ENCODE data around the gene ATG5.

- TF ChIP-seq CTCF (IDR thresholded peaks at IDR 0.05; ENCODE audit: low read depth, low read length, poor library complexity, severe bottlenecking) (no peak), EZH2phosphoT487 (IDR thresholded peaks at IDR 0.05; ENCODE audit: borderline replicate concordance, low read length) (no peak)
Observed at GRCh38 chr6:106154326-106154725, 171.2 kb downstream of the ATG5 start.

Data from DOHH2 (cell line).